DND-41 (cell line): ENCODE measurements around the gene TTC17.

Source experiments
- CTCF ChIP-seq: IDR thresholded peaks from 2 replicates; pipeline ENCODE4 v1.5.1; 2012; ENCODE audit warnings: borderline replicate concordance, low read length, moderate library complexity, mild to moderate bottlenecking; ENCODE audit not compliant: poor library complexity, severe bottlenecking; ENCODE audit errors: extremely low read depth
- EZH2 ChIP-seq: IDR thresholded peaks from 3 replicates; pipeline ENCODE4 v1.6.1; 2012; ENCODE audit warnings: borderline replicate concordance, low read depth, mild to moderate bottlenecking, moderate library complexity, low read length, inconsistent platforms; ENCODE audit not compliant: severe bottlenecking

- TF ChIP-seq EZH2 (no peak), CTCF (no peak)
Measured at GRCh38 chr11:43384393-43384792, 25.7 kb downstream of the TTC17 start.
